ENCODE results near the gene DLGAP4. TPM values are rescaled to one million over a fixed set of nuclear protein-coding genes. Genes with fewer than 3 reads are reported as not detected.

Gene DLGAP4
- total and polyA plus RNA-seq, 2 of the 13 experiments (the other 11 are each of a cell fraction or from before 2014, with no cell fraction given): 15.2 to 26.7 TPM

- no peak; the same call in 1 of the 2 replicates for TF ChIP-seq ATF5 (CRISPR knock-in tag; IDR thresholded peaks at IDR 0.05; ENCODE audit: low read depth)
- no peak for TF ChIP-seq STAT6 (CRISPR knock-in tag; IDR thresholded peaks at IDR 0.05; ENCODE audit: borderline replicate concordance)
- no peak for TF ChIP-seq RFX1 (IDR thresholded peaks at IDR 0.05)
- TF ChIP-seq U2AF1 (optimal IDR thresholded peaks at IDR 0.05; ENCODE audit: low read depth, low read length): peak; percentile 85
- TF ChIP-seq ARID2 (CRISPR knock-in tag; IDR thresholded peaks at IDR 0.05; ENCODE audit: borderline replicate concordance): peak; percentile 90; the same call in 1 of the 2 replicates
- TF ChIP-seq ZNF670 (CRISPR knock-in tag; IDR thresholded peaks at IDR 0.05; ENCODE audit: borderline replicate concordance): no peak; the same call in 1 of the 2 replicates
- peak; percentile 99 for TF ChIP-seq ZNF740 (CRISPR knock-in tag; IDR thresholded peaks at IDR 0.05)
- TF ChIP-seq ZSCAN29 (CRISPR knock-in tag; conservative IDR thresholded peaks at IDR 0.05): no peak
- TF ChIP-seq TRIM24 (CRISPR knock-in tag; IDR thresholded peaks at IDR 0.05): no peak
- TF ChIP-seq ZBTB39 (CRISPR knock-in tag; IDR thresholded peaks at IDR 0.05): 0 out of 2 replicates have a peak, but pooled peaks have one; percentile 70
- TF ChIP-seq RFX3 (CRISPR knock-in tag; IDR thresholded peaks at IDR 0.05): no peak
- TF ChIP-seq ZNF121 (CRISPR knock-in tag; IDR thresholded peaks at IDR 0.05): no peak
- no peak; the same call in 1 of the 2 replicates for TF ChIP-seq ZNF513 (CRISPR knock-in tag; conservative IDR thresholded peaks at IDR 0.05)
- peak; percentile 12 for TF ChIP-seq ZNF446 (CRISPR knock-in tag; IDR thresholded peaks at IDR 0.05)
- TF ChIP-seq TFDP2 (CRISPR knock-in tag; IDR thresholded peaks at IDR 0.05): peak; percentile 95
- TF ChIP-seq MYPOP (CRISPR knock-in tag; IDR thresholded peaks at IDR 0.05): peak; percentile 82; the same call in 1 of the 2 replicates
These were observed 154.8 kb downstream of the DLGAP4 start (continued) for GRCh38 chr20:36460648-36461599.

Data from HepG2 (cell line).